ENCODE results near the gene IFIT3. TPM values are rescaled to one million over a fixed set of nuclear protein-coding genes. Genes with fewer than 3 reads are reported as not detected.
A peak's percentile ranks its signal among the peaks of the same experiment; 100 is the strongest.
"Not testable (repeated sequence)": the region's sequence is repeated elsewhere in the genome, so short reads cannot be mapped to it uniquely, and the experiment has no call there.

Gene IFIT3
- total and polyA plus RNA-seq, 7 experiments from 2014 or later = 1.8 to 22.3 (median 4.1) TPM

- H3K4me1 ChIP-seq (ENCODE audit: control insufficient read depth in 2 of 2, insufficient read depth in 2 of 2, low read length in 2 of 2) = peaks cover 8 to 12% of the 10 kb centered on the region in 2 donors
- Mint-ChIP-seq H3K36me3 (peaks cover 0 to 30% (median 0%) of the 10 kb centered on the region in 5 donors), H3K4me1 (peaks cover 19 to 38% (median 36%) of the 10 kb centered on the region in 7 donors), H3K4me3 (peak overlapping the region in 2 of 10 donors; percentile 4 to 29), H3K27me3 (peaks cover 0 to 26% (median 0%) of the 10 kb centered on the region in 5 donors), H3K27ac (peak overlapping the region in 2 of 9 donors; percentile 87 to 91), H3K9me3 (peaks cover 0 to 14% (median 0%) of the 10 kb centered on the region in 11 donors)
- intact Hi-C loops (cut with micrococcal nuclease); H3K27ac ChIP-seq (ENCODE audit: low read depth, low read length); DNase-seq; POLR2A ChIA-PET; H3K4me3 ChIP-seq (ENCODE audit: low read length); CTCF ChIA-PET; ATAC-seq; H3K9me3 ChIP-seq (ENCODE audit: control insufficient read depth in 2 of 3, low read length in 3 of 3); H3K27me3 ChIP-seq (ENCODE audit: control insufficient read depth in 2 of 2, insufficient read depth in 2 of 2, low read length in 2 of 2); H3K36me3 ChIP-seq (ENCODE audit: control insufficient read depth in 2 of 3, insufficient read depth in 3 of 3, low read length in 3 of 3): not testable (repeated sequence)
Measured at GRCh38 chr10:89325856-89326255, 1.9 kb upstream of the IFIT3 start.

GRCh38 chr10:89329151-89329550, 1.4 kb downstream of the IFIT3 start:
- H3K27ac ChIP-seq (ENCODE audit: low read depth, low read length) = no peak overlapping the region
- CTCF ChIA-PET = no interaction called here
- intact Hi-C loops (cut with micrococcal nuclease) = no loop called here
- H3K36me3 Mint-ChIP-seq = peaks cover 0 to 34% (median 0%) of the 10 kb centered on the region in 5 donors
- H3K27ac Mint-ChIP-seq = peak overlapping the region in 3 of 9 donors; percentile 42 to 91 (median 87)
- peaks cover 36 to 71% (median 66%) of the 10 kb centered on the region in 7 donors for H3K4me1 Mint-ChIP-seq
- no peak overlapping the region for H3K4me3 ChIP-seq (ENCODE audit: low read length)
- H3K27me3 Mint-ChIP-seq = peaks cover 0 to 8% (median 0%) of the 10 kb centered on the region in 5 donors
- peak overlapping the region in 8 of 10 donors; percentile 16 to 94 (median 88) for H3K4me3 Mint-ChIP-seq
- H3K9me3 ChIP-seq (ENCODE audit: control insufficient read depth in 2 of 3, low read length in 3 of 3) = no peaks in the 10 kb centered on the region
- ATAC-seq (no peak), DNase-seq (no peak)
- H3K9me3 Mint-ChIP-seq = peaks cover 0 to 4% (median 0%) of the 10 kb centered on the region in 11 donors
- peaks cover 25 to 33% of the 10 kb centered on the region in 2 donors for H3K4me1 ChIP-seq (ENCODE audit: control insufficient read depth in 2 of 2, insufficient read depth in 2 of 2, low read length in 2 of 2)
- POLR2A ChIA-PET = no interaction called here
- H3K36me3 ChIP-seq (ENCODE audit: control insufficient read depth in 2 of 3, insufficient read depth in 3 of 3, low read length in 3 of 3) = no peaks in the 10 kb centered on the region
- no peaks in the 10 kb centered on the region for H3K27me3 ChIP-seq (ENCODE audit: control insufficient read depth in 2 of 2, insufficient read depth in 2 of 2, low read length in 2 of 2)

GRCh38 chr10:89330014-89330413, 2.2 kb downstream of the IFIT3 start:
- H3K27ac ChIP-seq (ENCODE audit: low read depth, low read length); ATAC-seq; H3K9me3 ChIP-seq (ENCODE audit: control insufficient read depth in 2 of 3, low read length in 3 of 3); H3K27me3 Mint-ChIP-seq; POLR2A ChIA-PET; H3K27me3 ChIP-seq (ENCODE audit: control insufficient read depth in 2 of 2, insufficient read depth in 2 of 2, low read length in 2 of 2); intact Hi-C loops (cut with micrococcal nuclease); H3K36me3 ChIP-seq (ENCODE audit: control insufficient read depth in 2 of 3, insufficient read depth in 3 of 3, low read length in 3 of 3); CTCF ChIA-PET; H3K4me3 ChIP-seq (ENCODE audit: low read length); DNase-seq; H3K9me3 Mint-ChIP-seq: not testable (repeated sequence)
- Mint-ChIP-seq H3K4me1 (peaks cover 36 to 74% (median 73%) of the 10 kb centered on the region in 7 donors), H3K4me3 (peak overlapping the region in 4 of 10 donors; percentile 72 to 94 (median 84)), H3K27ac (peak overlapping the region in 3 of 9 donors; percentile 77 to 91 (median 87)), H3K36me3 (peaks cover 0 to 33% (median 0%) of the 10 kb centered on the region in 5 donors)
- peaks cover 34 to 40% of the 10 kb centered on the region in 2 donors for H3K4me1 ChIP-seq (ENCODE audit: control insufficient read depth in 2 of 2, insufficient read depth in 2 of 2, low read length in 2 of 2)

GRCh38 chr10:89330537-89331212, 2.9 kb downstream of the IFIT3 start:
- H3K4me3 Mint-ChIP-seq = peak overlapping the region in 6 of 10 donors; percentile 70 to 94 (median 76)
- H3K36me3 ChIP-seq (ENCODE audit: control insufficient read depth in 2 of 3, insufficient read depth in 3 of 3, low read length in 3 of 3) = no peaks in the 10 kb centered on the region
- H3K9me3 Mint-ChIP-seq = no peaks in the 10 kb centered on the region
- intact Hi-C loops (cut with micrococcal nuclease) = no loop called here
- ChIA-PET POLR2A (interaction anchor here (1.7 kb wide), 1 partner anchor 79 kb away, joined by 5 read pairs; the partner anchor contains the start of gene LIPA), CTCF (interaction anchor here (2.1 kb wide), 1 partner anchor 39 kb away, joined by 6 read pairs; no protein-coding TSS in a partner anchor)
- H3K27me3 ChIP-seq (ENCODE audit: control insufficient read depth in 2 of 2, insufficient read depth in 2 of 2, low read length in 2 of 2) = no peaks in the 10 kb centered on the region
- peaks cover 0 to 13% (median 0%) of the 10 kb centered on the region in 5 donors for H3K27me3 Mint-ChIP-seq
- no peak overlapping the region for H3K27ac ChIP-seq (ENCODE audit: low read depth, low read length)
- H3K4me3 ChIP-seq (ENCODE audit: low read length) = no peak overlapping the region
- peaks cover 0 to 30% (median 0%) of the 10 kb centered on the region in 5 donors for H3K36me3 Mint-ChIP-seq
- H3K9me3 ChIP-seq (ENCODE audit: control insufficient read depth in 2 of 3, low read length in 3 of 3) = no peaks in the 10 kb centered on the region
- peaks cover 37 to 46% of the 10 kb centered on the region in 2 donors for H3K4me1 ChIP-seq (ENCODE audit: control insufficient read depth in 2 of 2, insufficient read depth in 2 of 2, low read length in 2 of 2)
- DNase-seq (no peak), ATAC-seq (no peak)
- H3K27ac Mint-ChIP-seq = peak overlapping the region in 5 of 9 donors; percentile 14 to 91 (median 69)
- peaks cover 36 to 81% (median 79%) of the 10 kb centered on the region in 7 donors for H3K4me1 Mint-ChIP-seq

- peaks cover 0 to 35% (median 0%) of the 10 kb centered on the region in 5 donors for H3K36me3 Mint-ChIP-seq
- H3K9me3 Mint-ChIP-seq; H3K27me3 ChIP-seq (ENCODE audit: control insufficient read depth in 2 of 2, insufficient read depth in 2 of 2, low read length in 2 of 2); DNase-seq; ATAC-seq; H3K36me3 ChIP-seq (ENCODE audit: control insufficient read depth in 2 of 3, insufficient read depth in 3 of 3, low read length in 3 of 3); H3K9me3 ChIP-seq (ENCODE audit: control insufficient read depth in 2 of 3, low read length in 3 of 3): not testable (repeated sequence)
- intact Hi-C loops (cut with micrococcal nuclease) = loop anchor here in 1 of 2 donors (1.0 kb wide), 2 partner anchors 29 to 83 kb away; partner anchors contain the start of genes IFIT2 and IFIT5
- peaks cover 0 to 21% (median 0%) of the 10 kb centered on the region in 5 donors for H3K27me3 Mint-ChIP-seq
- H3K4me3 Mint-ChIP-seq = peak overlapping the region; percentile 73 to 94 (median 78)
- ChIA-PET CTCF (interaction anchor here (0.8 to 2.1 kb wide), 2 partner anchors 38 to 108 kb away, joined by 3 to 6 read pairs; no protein-coding TSS in a partner anchor), POLR2A (interaction anchor here (1.7 kb wide), 2 partner anchors 61 to 80 kb away, joined by 5 to 11 read pairs; partner anchors contain the start of genes IFIT1 and LIPA)
- H3K4me1 ChIP-seq (ENCODE audit: control insufficient read depth in 2 of 2, insufficient read depth in 2 of 2, low read length in 2 of 2) = peaks cover 37 to 49% of the 10 kb centered on the region in 2 donors
- H3K4me1 Mint-ChIP-seq = peaks cover 36 to 90% (median 84%) of the 10 kb centered on the region in 7 donors
- H3K27ac ChIP-seq (ENCODE audit: low read depth, low read length) = peak overlapping the region; percentile 54
- H3K27ac Mint-ChIP-seq = peak overlapping the region; percentile 86 to 98 (median 94)
- H3K4me3 ChIP-seq (ENCODE audit: low read length) = peak overlapping the region; percentile 63
Measured at GRCh38 chr10:89331487-89332122, 3.8 kb downstream of the IFIT3 start.

GRCh38 chr10:89332123-89332633, 4.4 kb downstream of the IFIT3 start:
- Mint-ChIP-seq H3K27me3 (peaks cover 0 to 26% (median 0%) of the 10 kb centered on the region in 5 donors), H3K9me3 (no peaks in the 10 kb centered on the region), H3K27ac (peak overlapping the region; percentile 86 to 98 (median 94)), H3K36me3 (peaks cover 0 to 37% (median 3%) of the 10 kb centered on the region in 5 donors), H3K4me1 (peaks cover 36 to 91% (median 84%) of the 10 kb centered on the region in 7 donors), H3K4me3 (peak overlapping the region; percentile 73 to 94 (median 78))
- Histone ChIP-seq H3K4me3 (ENCODE audit: low read length) (peak overlapping the region; percentile 63), H3K36me3 (ENCODE audit: control insufficient read depth in 2 of 3, insufficient read depth in 3 of 3, low read length in 3 of 3) (no peaks in the 10 kb centered on the region), H3K27me3 (ENCODE audit: control insufficient read depth in 2 of 2, insufficient read depth in 2 of 2, low read length in 2 of 2) (no peaks in the 10 kb centered on the region), H3K27ac (ENCODE audit: low read depth, low read length) (peak overlapping the region; percentile 54), H3K9me3 (ENCODE audit: control insufficient read depth in 2 of 3, low read length in 3 of 3) (no peaks in the 10 kb centered on the region), H3K4me1 (ENCODE audit: control insufficient read depth in 2 of 2, insufficient read depth in 2 of 2, low read length in 2 of 2) (peaks cover 36 to 49% of the 10 kb centered on the region in 2 donors)
- intact Hi-C loops (cut with micrococcal nuclease) = loop anchor here in 1 of 2 donors (1.0 kb wide), 2 partner anchors 30 to 82 kb away; partner anchors contain the start of genes IFIT2 and IFIT5
- ATAC-seq (peak; percentile 41), DNase-seq (peak in 7 of 9 donors; percentile 45 to 71 (median 59))
- CTCF ChIA-PET = interaction anchor here (0.8 to 2.1 kb wide), 2 partner anchors 37 to 108 kb away, joined by 3 to 6 read pairs; no protein-coding TSS in a partner anchor
- POLR2A ChIA-PET = interaction anchor here (0.6 to 1.7 kb wide), 3 partner anchors 60 to 1969 kb away, joined by 3 to 11 read pairs (median 5); partner anchors contain the start of genes IFIT1 and LIPA
